Endometrial microvascular endothelial cells (primary cell): ENCODE measurements around the gene PHOX2B. TPM values are rescaled to one million over a fixed set of nuclear protein-coding genes. Genes with fewer than 3 reads are reported as not detected.
"Not testable (repeated sequence)": the region's sequence is repeated elsewhere in the genome, so short reads cannot be mapped to it uniquely, and the experiment has no call there.

Experiments used
- in situ Hi-C: cut with HindIII; loops from 2 replicates; pipeline ENCODE4 v1.10.0; 2017; ENCODE audit warnings: low sequenced_read_pairs, low pct_unique_long_range_greater_than_20kb; ENCODE audit errors: inconsistent ontology term
- total RNA-seq: library from RNA; depleted of rRNA; stranded (reverse); fragments of >200 nt; gene quantifications from one replicate; pipeline ENCODE4 v1.2.3, GENCODE V29; 2015; ENCODE audit errors: inconsistent ontology term

Gene PHOX2B
- total RNA-seq, 1 donor from 2014 or later: not detected

DNA sequence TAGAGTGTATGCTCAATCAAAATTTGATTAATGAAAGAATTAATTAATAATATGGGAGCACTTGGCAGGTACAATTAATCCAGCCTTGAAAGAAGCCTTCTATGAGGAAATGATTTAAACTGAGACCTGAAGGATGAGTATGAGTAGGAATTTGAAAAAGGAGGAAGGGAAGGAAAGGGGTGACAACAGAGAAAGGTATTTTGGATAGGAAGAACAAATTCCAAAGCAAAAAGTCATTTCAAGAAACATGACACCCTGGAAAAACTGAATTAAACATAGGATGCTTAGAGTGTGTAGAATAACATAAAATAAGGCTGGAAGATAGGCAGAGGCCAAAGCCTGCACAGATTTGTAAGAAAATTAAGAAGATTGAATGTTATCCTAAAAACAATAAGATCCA, 29.6 kb downstream of the PHOX2B start:
- in situ Hi-C loops: no loop called here

DNA sequence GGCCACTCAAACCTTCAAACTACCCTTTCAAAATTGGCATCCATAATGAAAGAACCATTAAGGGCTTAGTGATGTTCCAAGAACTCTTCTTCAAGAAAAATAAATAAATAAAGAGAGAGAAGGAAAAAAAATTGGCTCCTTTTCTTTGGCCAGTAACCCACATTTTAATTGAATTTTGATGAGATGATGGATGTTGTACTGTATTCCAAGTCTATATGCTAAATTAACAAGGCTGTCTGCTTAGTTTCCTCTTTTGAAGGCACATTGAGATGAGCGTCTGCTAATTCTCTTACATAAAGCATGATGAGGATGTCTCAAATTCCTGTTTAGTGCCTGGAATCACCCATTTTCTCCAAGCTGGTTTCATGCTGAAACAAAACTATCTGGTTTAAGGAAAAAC, 33.4 kb downstream of the PHOX2B start:
- in situ Hi-C loops: no loop called here

DNA sequence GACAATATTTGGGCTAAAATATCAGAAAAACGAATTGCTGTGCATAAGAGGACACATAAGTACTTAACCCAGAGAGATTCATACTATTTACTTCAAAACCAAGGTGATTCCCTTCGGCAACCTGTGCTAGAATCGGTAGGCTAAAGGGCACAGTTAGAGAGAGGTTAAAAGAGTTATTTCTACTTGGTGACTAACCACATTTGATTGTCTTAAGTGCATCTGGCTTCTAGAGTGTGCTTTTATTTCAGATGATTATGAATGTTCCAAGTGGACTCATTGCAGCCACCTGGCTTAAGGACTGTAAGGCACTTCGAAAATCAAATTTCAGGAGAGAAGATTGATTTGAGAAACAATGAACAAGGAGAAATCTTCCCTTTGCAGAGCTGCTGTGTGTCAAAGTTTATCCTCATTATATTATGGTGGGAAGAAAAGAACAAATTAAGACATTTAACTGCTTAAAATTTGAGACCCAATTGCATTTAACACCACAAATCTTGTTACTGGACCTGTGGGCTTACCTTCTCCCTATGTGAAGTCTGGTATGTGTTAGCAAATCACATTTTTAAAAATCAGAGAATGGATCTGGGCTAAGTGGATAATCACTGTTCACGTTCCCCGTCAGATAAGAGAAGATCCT, 34.0 kb downstream of the PHOX2B start:
- in situ Hi-C loops: no loop called here

DNA sequence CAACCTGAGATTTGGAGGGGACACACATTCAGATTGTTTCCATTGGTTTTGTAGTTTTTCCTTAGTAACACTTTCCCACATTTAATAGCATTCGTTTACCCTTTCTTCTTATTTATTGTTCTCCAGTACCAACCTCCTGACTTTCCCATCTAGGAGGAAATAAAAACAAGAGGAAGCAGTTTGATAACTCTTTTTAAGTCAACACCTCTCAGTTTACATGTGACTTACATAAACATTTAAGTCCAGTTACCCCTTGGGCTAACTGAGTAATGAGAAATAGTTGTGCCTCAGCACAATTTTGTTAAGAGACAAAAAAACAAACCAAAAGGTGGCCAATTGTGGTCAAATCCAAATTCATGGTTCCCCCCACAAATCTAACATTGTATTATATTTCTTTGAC, 34.8 kb downstream of the PHOX2B start:
- in situ Hi-C loops: no loop called here

DNA sequence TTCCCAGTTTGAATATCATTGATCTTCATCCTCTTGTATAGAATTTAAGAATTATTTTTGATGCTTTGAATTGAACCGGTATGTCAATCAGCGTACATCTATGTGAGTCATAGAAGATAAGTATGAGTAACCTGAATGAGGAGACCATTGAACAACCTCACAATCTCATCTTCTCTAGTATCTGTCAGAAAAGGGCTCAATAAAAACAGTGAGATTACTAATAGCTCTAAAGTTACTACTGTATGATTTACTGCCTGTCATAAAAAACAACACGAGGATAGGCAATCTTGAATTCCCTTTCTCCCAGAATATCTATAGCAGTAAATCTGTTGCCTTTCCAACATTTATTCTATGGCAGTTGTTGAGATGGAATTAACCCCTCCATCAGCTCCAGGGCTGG, 36.1 kb downstream of the PHOX2B start:
- in situ Hi-C loops: no loop called here

DNA sequence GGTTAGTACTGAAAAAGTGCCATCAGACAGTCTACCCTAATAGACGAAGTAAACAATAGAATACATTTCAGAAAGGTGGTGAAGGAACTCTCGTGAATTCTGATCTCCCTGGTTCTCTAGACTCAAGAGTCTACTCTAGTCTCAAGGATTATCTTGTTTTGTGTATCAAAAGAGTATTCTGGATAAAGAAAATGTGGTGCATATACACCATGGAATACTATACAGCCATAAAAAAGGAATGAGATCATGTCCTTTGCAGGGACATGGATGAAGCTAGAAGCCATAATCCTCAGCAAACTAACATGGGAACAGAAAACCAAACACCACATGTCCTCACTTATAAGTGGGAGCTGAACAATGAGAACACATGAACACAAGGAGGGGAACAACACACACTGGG, 36.9 kb downstream of the PHOX2B start:
- in situ Hi-C loops: not testable (repeated sequence)

DNA sequence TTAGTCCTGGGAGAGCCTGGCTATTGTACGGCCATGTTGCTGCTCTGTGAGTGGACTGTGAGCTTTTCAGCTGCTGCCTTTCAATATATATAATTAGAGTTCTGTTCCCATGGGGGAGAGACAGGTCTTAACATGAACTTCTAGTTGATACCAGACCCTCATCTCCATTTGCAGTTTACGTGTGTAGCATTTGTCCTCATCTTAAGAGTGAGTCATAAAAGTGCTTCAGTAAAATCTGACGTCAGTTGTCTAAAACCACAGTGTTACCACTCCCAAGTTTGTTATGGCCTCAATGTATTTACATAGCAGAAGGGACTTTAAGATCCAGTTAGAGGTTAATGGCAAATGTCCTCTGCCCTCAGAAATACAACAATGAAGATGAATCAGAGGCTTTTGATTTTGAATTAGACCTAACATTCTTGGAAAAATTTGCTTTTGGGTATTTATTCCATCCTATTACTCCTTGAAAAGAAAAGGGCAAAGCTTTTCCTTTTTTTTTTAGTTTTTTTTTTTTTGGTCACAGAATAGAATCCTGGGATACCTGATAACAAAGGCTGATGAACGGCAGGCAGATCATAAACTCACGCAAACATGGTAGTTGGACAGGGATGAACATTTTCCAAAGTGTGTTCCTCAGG, 38.6 kb downstream of the PHOX2B start:
- in situ Hi-C loops: no loop called here

DNA sequence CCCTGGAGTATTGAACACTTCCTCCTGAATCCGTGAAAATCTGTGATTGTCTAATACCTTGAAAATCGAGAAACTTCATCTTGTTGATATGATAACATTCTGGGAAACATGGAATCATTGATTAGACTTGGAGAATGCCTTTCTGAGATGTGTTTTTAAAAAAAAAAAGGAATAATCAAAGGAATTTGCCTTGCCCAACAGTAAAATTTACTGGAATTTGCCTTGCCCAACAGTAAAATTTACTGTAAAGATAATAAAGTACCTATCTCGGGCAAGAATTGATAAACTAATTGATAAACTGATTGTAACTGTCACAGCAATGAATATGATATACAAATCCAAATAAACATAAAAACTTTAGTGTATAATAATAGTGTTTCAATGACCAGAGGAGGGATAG, 44.7 kb downstream of the PHOX2B start:
- in situ Hi-C loops: no loop called here

DNA sequence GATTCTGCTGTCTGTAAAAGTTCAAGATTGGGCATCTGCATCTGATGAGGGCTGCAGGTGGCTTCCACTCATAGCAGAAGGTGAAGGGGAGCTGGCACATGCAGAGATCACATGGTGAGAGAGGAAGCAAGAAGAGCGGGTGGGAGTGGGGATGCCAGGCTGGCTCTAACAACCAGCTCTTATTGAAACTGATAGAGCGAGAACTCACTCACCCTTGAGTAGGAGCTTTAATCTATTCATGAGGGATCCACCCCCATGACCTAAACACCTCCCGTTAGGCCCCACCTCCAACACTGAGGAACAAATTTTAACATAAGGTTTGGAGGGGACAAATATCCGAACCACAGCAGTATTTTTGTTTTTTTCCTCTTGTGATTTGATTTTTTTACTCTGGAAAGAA, 45.8 kb downstream of the PHOX2B start:
- in situ Hi-C loops: no loop called here

DNA sequence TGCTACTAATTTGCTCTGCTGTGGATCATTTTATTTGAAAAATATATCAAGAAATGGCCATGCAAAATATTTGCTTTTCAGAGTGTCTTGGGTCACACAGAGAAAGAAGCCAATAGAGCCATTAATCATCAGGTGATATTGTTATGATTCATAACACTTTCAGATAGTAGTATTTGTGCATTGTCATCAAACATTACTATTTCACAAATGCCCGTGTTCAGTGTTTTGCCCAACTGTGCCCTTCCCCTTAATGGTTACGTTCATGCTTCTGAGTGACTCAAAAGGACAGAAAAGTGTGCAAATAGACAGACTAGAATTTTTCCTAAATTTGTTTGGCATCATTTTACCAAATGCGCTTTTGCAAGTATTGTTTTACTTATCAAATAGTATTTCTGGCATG, 46.5 kb downstream of the PHOX2B start:
- in situ Hi-C loops: no loop called here

DNA sequence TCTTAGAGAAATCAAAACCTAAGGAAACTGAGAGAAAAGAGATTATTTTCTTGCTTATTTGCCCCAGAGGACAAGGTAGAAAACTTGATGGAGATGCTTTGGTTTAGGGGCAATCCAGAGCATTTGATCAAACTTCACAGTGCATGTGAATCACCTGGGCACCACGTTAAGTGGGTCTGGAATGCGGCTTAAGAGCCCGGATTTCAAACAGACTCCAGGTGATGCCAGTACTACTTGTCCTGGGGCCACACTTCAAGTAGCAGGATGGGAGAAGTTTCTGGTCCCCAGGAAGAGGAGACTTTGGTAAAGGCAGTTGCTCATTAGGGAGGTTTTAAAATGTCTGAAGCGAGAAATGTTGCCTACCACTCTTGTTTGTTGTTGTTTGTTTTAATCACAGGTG, 51.8 kb downstream of the PHOX2B start:
- in situ Hi-C loops: no loop called here

DNA sequence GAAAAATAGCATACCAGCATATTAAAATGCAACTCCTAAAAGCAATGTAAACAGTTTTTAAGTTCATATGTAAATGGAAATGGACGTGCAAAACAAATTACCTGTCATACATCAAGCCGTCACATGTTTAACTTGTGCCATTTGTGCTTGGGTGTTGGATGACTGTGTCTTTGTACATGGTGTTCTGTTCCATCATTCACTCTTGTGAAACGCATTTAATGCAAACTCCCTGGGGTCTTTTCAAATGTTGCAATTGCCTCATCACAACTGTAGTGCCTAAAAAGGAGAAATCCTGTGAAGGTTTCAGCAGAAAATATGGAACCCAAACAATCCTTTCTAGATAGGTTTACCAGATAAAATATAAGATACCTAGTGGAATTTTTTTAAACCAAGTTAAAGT, 52.4 kb downstream of the PHOX2B start:
- in situ Hi-C loops: no loop called here

Other genes with a start within 250 kb of the PHOX2B start
- gene LIMCH1, start 210.6 kb downstream of the PHOX2B start, total RNA-seq: 5.8 TPM
- 59.8 TPM for gene TMEM33, start 186.7 kb upstream of the PHOX2B start, total RNA-seq
- 0.56 TPM for gene DCAF4L1, start 233.0 kb upstream of the PHOX2B start, total RNA-seq
- 43.9 TPM for gene SLC30A9, start 241.8 kb upstream of the PHOX2B start, total RNA-seq